ENCODE data around the gene CDCA3.

DNA sequence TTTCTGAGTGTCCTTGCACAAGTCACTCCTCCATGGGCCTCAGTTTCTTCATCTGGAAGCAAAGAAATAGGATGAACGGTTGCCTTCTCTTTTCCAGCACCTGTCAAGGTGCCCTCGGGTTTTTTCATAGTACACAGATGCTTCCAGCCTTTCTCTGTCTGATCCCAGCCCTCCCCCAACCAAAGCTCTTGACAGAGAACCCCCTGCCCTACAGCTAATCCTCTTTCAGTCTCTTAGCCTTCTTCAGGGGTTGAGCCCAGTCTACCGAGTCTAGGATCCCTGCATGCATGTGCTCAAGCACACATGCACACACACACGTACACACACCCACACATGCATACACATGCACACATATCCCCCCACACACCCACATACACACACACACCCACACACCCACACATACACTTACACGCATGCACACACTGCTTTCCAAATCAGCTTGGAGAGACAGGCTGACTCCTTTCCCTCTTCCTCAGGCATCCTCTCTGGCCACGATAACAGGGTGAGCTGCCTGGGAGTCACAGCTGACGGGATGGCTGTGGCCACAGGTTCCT, 4.7 kb downstream of the CDCA3 start:
- TF ChIP-seq MATR3 (CRISPR knock-in tag; IDR thresholded peaks at IDR 0.05) (no peak), ELF4 (CRISPR knock-in tag; IDR thresholded peaks at IDR 0.05; ENCODE audit: borderline replicate concordance) (no peak), ZNF3 (CRISPR knock-in tag; IDR thresholded peaks at IDR 0.05) (no peak), ZNF431 (CRISPR knock-in tag; IDR thresholded peaks at IDR 0.05; ENCODE audit: borderline replicate concordance, low read depth) (no peak), JUN (CRISPR knock-in tag; IDR thresholded peaks at IDR 0.05) (no peak), EP300 (IDR thresholded peaks at IDR 0.05; ENCODE audit: low read depth in 2 of 2, low read length in 2 of 2) (no peak), EP300 (CRISPR knock-in tag; IDR thresholded peaks at IDR 0.05; ENCODE audit: borderline replicate concordance) (no peak)
- TF ChIP-seq, protein P1, sequence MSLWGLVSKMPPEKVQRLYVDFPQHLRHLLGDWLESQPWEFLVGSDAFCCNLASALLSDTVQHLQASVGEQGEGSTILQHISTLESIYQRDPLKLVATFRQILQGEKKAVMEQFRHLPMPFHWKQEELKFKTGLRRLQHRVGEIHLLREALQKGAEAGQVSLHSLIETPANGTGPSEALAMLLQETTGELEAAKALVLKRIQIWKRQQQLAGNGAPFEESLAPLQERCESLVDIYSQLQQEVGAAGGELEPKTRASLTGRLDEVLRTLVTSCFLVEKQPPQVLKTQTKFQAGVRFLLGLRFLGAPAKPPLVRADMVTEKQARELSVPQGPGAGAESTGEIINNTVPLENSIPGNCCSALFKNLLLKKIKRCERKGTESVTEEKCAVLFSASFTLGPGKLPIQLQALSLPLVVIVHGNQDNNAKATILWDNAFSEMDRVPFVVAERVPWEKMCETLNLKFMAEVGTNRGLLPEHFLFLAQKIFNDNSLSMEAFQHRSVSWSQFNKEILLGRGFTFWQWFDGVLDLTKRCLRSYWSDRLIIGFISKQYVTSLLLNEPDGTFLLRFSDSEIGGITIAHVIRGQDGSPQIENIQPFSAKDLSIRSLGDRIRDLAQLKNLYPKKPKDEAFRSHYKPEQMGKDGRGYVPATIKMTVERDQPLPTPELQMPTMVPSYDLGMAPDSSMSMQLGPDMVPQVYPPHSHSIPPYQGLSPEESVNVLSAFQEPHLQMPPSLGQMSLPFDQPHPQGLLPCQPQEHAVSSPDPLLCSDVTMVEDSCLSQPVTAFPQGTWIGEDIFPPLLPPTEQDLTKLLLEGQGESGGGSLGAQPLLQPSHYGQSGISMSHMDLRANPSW (CRISPR knock-in tag; IDR thresholded peaks at IDR 0.05; ENCODE audit: borderline replicate concordance) = no peak
- TF ChIP-seq, protein P2, sequence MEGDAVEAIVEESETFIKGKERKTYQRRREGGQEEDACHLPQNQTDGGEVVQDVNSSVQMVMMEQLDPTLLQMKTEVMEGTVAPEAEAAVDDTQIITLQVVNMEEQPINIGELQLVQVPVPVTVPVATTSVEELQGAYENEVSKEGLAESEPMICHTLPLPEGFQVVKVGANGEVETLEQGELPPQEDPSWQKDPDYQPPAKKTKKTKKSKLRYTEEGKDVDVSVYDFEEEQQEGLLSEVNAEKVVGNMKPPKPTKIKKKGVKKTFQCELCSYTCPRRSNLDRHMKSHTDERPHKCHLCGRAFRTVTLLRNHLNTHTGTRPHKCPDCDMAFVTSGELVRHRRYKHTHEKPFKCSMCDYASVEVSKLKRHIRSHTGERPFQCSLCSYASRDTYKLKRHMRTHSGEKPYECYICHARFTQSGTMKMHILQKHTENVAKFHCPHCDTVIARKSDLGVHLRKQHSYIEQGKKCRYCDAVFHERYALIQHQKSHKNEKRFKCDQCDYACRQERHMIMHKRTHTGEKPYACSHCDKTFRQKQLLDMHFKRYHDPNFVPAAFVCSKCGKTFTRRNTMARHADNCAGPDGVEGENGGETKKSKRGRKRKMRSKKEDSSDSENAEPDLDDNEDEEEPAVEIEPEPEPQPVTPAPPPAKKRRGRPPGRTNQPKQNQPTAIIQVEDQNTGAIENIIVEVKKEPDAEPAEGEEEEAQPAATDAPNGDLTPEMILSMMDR (CRISPR knock-in tag; IDR thresholded peaks at IDR 0.05) = no peak
- TF ChIP-seq, protein P3, sequence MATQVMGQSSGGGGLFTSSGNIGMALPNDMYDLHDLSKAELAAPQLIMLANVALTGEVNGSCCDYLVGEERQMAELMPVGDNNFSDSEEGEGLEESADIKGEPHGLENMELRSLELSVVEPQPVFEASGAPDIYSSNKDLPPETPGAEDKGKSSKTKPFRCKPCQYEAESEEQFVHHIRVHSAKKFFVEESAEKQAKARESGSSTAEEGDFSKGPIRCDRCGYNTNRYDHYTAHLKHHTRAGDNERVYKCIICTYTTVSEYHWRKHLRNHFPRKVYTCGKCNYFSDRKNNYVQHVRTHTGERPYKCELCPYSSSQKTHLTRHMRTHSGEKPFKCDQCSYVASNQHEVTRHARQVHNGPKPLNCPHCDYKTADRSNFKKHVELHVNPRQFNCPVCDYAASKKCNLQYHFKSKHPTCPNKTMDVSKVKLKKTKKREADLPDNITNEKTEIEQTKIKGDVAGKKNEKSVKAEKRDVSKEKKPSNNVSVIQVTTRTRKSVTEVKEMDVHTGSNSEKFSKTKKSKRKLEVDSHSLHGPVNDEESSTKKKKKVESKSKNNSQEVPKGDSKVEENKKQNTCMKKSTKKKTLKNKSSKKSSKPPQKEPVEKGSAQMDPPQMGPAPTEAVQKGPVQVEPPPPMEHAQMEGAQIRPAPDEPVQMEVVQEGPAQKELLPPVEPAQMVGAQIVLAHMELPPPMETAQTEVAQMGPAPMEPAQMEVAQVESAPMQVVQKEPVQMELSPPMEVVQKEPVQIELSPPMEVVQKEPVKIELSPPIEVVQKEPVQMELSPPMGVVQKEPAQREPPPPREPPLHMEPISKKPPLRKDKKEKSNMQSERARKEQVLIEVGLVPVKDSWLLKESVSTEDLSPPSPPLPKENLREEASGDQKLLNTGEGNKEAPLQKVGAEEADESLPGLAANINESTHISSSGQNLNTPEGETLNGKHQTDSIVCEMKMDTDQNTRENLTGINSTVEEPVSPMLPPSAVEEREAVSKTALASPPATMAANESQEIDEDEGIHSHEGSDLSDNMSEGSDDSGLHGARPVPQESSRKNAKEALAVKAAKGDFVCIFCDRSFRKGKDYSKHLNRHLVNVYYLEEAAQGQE (IDR thresholded peaks at IDR 0.05; ENCODE audit: borderline replicate concordance in 1 of 2, low read depth in 1 of 2, low read length in 2 of 2) = no peak
- TF ChIP-seq, protein P4, sequence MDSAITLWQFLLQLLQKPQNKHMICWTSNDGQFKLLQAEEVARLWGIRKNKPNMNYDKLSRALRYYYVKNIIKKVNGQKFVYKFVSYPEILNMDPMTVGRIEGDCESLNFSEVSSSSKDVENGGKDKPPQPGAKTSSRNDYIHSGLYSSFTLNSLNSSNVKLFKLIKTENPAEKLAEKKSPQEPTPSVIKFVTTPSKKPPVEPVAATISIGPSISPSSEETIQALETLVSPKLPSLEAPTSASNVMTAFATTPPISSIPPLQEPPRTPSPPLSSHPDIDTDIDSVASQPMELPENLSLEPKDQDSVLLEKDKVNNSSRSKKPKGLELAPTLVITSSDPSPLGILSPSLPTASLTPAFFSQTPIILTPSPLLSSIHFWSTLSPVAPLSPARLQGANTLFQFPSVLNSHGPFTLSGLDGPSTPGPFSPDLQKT (CRISPR knock-in tag; IDR thresholded peaks at IDR 0.05; ENCODE audit: borderline replicate concordance) = no peak
- TF ChIP-seq, protein P5, sequence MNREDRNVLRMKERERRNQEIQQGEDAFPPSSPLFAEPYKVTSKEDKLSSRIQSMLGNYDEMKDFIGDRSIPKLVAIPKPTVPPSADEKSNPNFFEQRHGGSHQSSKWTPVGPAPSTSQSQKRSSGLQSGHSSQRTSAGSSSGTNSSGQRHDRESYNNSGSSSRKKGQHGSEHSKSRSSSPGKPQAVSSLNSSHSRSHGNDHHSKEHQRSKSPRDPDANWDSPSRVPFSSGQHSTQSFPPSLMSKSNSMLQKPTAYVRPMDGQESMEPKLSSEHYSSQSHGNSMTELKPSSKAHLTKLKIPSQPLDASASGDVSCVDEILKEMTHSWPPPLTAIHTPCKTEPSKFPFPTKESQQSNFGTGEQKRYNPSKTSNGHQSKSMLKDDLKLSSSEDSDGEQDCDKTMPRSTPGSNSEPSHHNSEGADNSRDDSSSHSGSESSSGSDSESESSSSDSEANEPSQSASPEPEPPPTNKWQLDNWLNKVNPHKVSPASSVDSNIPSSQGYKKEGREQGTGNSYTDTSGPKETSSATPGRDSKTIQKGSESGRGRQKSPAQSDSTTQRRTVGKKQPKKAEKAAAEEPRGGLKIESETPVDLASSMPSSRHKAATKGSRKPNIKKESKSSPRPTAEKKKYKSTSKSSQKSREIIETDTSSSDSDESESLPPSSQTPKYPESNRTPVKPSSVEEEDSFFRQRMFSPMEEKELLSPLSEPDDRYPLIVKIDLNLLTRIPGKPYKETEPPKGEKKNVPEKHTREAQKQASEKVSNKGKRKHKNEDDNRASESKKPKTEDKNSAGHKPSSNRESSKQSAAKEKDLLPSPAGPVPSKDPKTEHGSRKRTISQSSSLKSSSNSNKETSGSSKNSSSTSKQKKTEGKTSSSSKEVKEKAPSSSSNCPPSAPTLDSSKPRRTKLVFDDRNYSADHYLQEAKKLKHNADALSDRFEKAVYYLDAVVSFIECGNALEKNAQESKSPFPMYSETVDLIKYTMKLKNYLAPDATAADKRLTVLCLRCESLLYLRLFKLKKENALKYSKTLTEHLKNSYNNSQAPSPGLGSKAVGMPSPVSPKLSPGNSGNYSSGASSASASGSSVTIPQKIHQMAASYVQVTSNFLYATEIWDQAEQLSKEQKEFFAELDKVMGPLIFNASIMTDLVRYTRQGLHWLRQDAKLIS (CRISPR knock-in tag; IDR thresholded peaks at IDR 0.05) = no peak

Data from HepG2 (cell line).